Measurements from ENCODE around the gene AKR7A2.
"Not testable (repeated sequence)": the region's sequence is repeated elsewhere in the genome, so short reads cannot be mapped to it uniquely, and the experiment has no call there.

The AKR7A2 gene

DNA sequence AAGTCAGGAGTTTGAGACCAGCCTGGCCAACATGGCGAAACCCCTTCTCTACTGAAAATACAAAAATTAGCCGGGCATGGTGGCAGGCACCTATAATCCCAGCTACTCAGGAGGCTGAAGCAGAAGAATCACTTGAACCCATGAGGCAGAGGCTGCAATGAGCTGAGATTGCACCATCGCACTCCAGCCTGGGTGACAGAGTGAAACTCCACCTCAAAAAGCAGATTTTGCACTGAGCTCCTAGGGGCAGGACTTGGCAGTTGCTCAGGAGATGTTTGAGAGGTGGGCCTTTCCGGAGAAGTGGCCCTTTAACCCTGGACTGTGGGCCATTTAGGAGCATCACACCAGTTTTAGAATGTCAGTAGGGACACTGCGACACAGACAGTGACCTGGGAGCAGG, 55.6 kb downstream of the AKR7A2 start:
- DNase-seq: not testable (repeated sequence)

DNA sequence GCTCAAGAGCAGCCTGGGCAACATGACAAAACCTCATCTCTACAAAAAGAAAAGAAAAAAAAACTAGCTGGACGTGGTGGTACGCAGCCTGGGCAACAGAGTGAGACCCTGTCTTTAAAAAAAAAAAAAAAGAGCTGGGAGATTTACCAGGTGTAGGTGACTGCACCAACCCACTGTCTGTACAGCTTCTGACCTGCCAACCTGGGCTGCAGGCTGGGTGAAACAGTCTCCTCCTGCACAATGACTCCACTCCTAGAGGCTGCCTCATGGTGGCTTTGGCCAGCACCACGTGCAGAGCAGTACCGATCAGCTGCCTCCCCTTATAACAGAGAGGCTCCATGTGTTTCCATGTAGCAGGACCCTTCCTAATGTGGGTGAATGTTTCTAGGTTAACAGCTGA, 56.7 kb downstream of the AKR7A2 start:
- DNase-seq: no peak

DNA sequence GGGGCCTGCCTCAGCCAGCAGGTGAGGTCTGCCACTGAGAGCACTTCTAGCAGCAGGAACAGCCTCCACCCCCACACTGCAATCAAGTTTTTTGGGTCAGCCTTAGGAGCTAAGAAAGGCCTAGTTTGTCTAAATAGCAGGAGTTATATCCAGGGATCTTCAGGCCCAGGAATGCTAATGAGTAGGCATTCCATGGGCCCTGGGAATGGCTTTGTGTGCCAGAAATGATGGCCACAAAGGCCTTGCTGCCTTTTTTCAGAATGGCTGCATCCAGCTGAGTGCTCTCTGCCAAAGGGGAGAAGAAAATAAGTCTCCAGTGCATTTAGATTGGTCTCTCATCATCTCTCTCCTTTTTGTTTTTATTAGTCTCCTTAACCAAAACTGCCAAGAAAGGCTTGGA, 57.5 kb downstream of the AKR7A2 start:
- no peak for DNase-seq
